DND-41 (cell line): ENCODE data around the gene ATP9B.
A peak's percentile ranks its signal among the peaks of the same experiment; 100 is the strongest.

ENCODE experiments used
- ATAC-seq: fragments of 200-7000 bp; cut with Tn5 transposase; 3 replicates; pipeline ENCODE4 v1.9.1; 2021; ENCODE audit warnings: low read depth; ENCODE audit not compliant: insufficient read depth
- DNase-seq: peaks from one replicate; pipeline ENCODE4 v3.0.0-alpha.2; 2020
- H2AFZ ChIP-seq: 2 replicates; pipeline ENCODE4 v1.6.0; 2012; ENCODE audit warnings: low read depth, low read length
- H3K27ac ChIP-seq: 2 replicates; pipeline ENCODE4 v1.5.1; 2012; ENCODE audit warnings: low read length, inconsistent platforms
- H3K27me3 ChIP-seq: fragments of 200-600 bp; sonication (generic); 2 replicates; pipeline ENCODE4 v1.6.0; 2012; ENCODE audit warnings: low read length, mild to moderate bottlenecking, inconsistent platforms; ENCODE audit not compliant: insufficient read depth, poor library complexity
- H3K36me3 ChIP-seq: 2 replicates; pipeline ENCODE4 v1.5.1; 2012; ENCODE audit warnings: low read length, inconsistent platforms; ENCODE audit not compliant: insufficient read depth
- H3K4me1 ChIP-seq: 2 replicates; pipeline ENCODE4 v1.5.1; 2012; ENCODE audit warnings: mild to moderate bottlenecking, low read length; ENCODE audit not compliant: insufficient read depth
- H3K4me2 ChIP-seq: 2 replicates; pipeline ENCODE4 v1.6.0; 2012; ENCODE audit warnings: mild to moderate bottlenecking, moderate library complexity, low read length, inconsistent platforms; ENCODE audit not compliant: insufficient read depth
- H3K4me3 ChIP-seq, 2 experiments: fragments of 200-600 bp in 1 of 2; shearing (Covaris generic) in 1 of 2; 2 replicates each; pipeline ENCODE4 v1.5.1; 2012 to 2016; ENCODE audit warnings: inconsistent platforms in 2 of 2, low read length in 2 of 2, mild to moderate bottlenecking in 2 of 2, low read depth in 1 of 2, moderate library complexity in 1 of 2
- H3K79me2 ChIP-seq: 2 replicates; pipeline ENCODE4 v1.6.0; 2012; ENCODE audit warnings: low read length, inconsistent platforms; ENCODE audit not compliant: insufficient read depth
- H3K9ac ChIP-seq: 2 replicates; pipeline ENCODE4 v1.6.0; 2012; ENCODE audit warnings: low read depth, mild to moderate bottlenecking, inconsistent platforms, low read length, moderate library complexity
- H3K9me3 ChIP-seq: 2 replicates; pipeline ENCODE4 v1.5.1; 2012; ENCODE audit warnings: low read length, moderate library complexity, mild to moderate bottlenecking, inconsistent platforms; ENCODE audit not compliant: insufficient read depth, severe bottlenecking
- H4K20me1 ChIP-seq: 2 replicates; pipeline ENCODE4 v1.6.0; 2012; ENCODE audit warnings: low read length; ENCODE audit not compliant: insufficient read depth
- EZH2 ChIP-seq: IDR thresholded peaks from 3 replicates; pipeline ENCODE4 v1.6.1; 2012; ENCODE audit warnings: borderline replicate concordance, low read depth, mild to moderate bottlenecking, moderate library complexity, low read length, inconsistent platforms; ENCODE audit not compliant: severe bottlenecking
- TF ChIP-seq, protein P1 (sequence below): IDR thresholded peaks from 2 replicates; pipeline ENCODE4 v1.5.1; 2012; ENCODE audit warnings: borderline replicate concordance, low read length, moderate library complexity, mild to moderate bottlenecking; ENCODE audit not compliant: poor library complexity, severe bottlenecking; ENCODE audit errors: extremely low read depth

ATP9B gene

DNA sequence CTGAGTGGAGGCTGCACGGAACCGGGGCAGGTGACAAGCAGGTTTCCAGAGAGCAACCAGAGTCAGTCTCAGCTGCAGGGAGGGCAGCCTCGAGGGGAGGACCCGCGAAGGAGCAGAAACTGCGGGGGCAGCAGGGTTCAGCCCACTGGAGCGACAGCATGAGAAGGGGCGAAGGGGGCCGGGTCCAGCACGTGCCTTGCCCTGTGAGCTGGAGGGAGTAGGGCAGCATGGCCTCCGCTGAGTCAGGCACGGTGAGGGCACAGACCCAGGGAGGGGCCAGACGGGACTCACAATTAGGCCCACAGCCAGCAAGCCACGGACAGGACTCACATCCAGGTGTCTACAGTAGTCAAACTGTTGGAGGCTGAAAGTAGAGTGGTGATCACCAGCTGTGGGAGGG lies 22.7 kb upstream of the ATP9B start:
- no peak for ATAC-seq
- no peak overlapping the region for H3K4me3 ChIP-seq
- H3K79me2 ChIP-seq = no peaks in the 10 kb centered on the region
- no peak overlapping the region for H3K9ac ChIP-seq
- no peak overlapping the region for H3K27ac ChIP-seq
- H3K4me1 ChIP-seq = no peaks in the 10 kb centered on the region
- no peaks in the 10 kb centered on the region for H3K36me3 ChIP-seq
- no peak for DNase-seq
- no peak overlapping the region for H2AFZ ChIP-seq
- no peaks in the 10 kb centered on the region for H3K27me3 ChIP-seq
- no peak overlapping the region for H3K4me2 ChIP-seq
- H3K9me3 ChIP-seq = no peaks in the 10 kb centered on the region
- no peak for TF ChIP-seq EZH2
- TF ChIP-seq, protein P1, sequence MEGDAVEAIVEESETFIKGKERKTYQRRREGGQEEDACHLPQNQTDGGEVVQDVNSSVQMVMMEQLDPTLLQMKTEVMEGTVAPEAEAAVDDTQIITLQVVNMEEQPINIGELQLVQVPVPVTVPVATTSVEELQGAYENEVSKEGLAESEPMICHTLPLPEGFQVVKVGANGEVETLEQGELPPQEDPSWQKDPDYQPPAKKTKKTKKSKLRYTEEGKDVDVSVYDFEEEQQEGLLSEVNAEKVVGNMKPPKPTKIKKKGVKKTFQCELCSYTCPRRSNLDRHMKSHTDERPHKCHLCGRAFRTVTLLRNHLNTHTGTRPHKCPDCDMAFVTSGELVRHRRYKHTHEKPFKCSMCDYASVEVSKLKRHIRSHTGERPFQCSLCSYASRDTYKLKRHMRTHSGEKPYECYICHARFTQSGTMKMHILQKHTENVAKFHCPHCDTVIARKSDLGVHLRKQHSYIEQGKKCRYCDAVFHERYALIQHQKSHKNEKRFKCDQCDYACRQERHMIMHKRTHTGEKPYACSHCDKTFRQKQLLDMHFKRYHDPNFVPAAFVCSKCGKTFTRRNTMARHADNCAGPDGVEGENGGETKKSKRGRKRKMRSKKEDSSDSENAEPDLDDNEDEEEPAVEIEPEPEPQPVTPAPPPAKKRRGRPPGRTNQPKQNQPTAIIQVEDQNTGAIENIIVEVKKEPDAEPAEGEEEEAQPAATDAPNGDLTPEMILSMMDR = no peak
- no peaks in the 10 kb centered on the region for H4K20me1 ChIP-seq

DNA sequence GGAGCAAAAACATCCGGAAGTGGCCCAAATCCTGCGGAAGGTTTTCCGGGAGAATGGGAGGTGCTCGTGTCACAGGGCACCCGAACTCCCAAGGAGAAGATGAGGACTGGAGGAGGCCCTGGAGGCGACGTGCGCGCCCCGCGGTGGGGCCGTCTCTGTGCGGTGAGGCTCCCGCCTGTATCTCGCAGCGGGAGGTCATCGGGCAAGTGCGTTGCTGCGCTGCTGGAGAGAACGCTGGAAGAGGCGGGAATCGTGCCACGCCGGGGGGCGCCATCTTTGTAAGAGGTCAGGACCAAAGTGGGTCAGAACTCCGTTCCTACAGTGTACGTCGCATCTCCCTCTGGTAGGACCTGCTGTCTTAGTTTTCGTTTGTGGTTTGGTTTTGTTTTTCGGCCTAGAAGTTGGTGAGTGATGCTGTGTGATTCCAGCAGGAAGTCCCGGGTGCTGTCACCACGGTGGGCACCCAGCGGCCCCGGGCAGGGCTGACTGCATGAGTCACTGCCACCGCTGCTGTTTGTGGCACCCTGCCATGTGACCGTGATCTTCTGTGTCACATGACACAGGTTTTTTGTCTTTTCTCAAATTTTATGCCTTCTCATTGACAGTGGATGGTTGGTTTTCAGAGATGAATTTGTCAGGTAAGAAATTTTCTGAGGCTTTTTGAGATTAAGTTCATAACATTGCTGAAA lies 21.5 kb upstream of the ATP9B start:
- no peak overlapping the region for H3K4me3 ChIP-seq
- TF ChIP-seq, protein P1 = no peak
- no peak for TF ChIP-seq EZH2
- no peak overlapping the region for H3K4me2 ChIP-seq
- H3K9me3 ChIP-seq = no peaks in the 10 kb centered on the region
- no peaks in the 10 kb centered on the region for H3K27me3 ChIP-seq
- no peaks in the 10 kb centered on the region for H3K4me1 ChIP-seq
- peak; percentile 59 for DNase-seq
- no peaks in the 10 kb centered on the region for H4K20me1 ChIP-seq
- no peak overlapping the region for H3K27ac ChIP-seq
- ATAC-seq = peak; percentile 91
- H3K79me2 ChIP-seq = no peaks in the 10 kb centered on the region
- no peaks in the 10 kb centered on the region for H3K36me3 ChIP-seq
- no peak overlapping the region for H2AFZ ChIP-seq
- H3K9ac ChIP-seq = no peak overlapping the region

DNA sequence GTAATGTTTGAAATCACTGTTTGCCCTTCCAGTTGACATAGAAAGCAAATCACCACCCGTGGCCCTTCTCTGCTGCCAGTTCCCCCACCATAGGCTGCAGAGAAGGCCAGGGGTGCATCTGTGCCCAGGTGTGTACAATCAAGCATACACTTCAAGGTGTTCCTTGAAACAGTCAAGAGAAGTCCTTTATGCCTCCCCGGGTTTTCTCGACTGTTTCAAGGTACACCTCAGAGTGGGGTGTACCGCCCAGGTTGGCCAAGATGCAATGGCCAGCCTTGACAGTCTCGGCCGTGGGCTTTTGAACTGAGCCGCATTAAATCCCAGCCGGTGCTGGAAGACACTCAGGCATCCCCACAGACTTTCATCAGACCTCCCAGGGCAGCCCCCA lies 21.0 kb upstream of the ATP9B start:
- no peak for ATAC-seq
- Histone ChIP-seq H3K9ac (no peak overlapping the region), H2AFZ (no peak overlapping the region), H3K4me2 (no peak overlapping the region), H3K27ac (no peak overlapping the region), H3K27me3 (no peaks in the 10 kb centered on the region), H3K9me3 (no peaks in the 10 kb centered on the region), H3K4me3 (no peak overlapping the region), H3K79me2 (no peaks in the 10 kb centered on the region), H3K36me3 (no peaks in the 10 kb centered on the region), H4K20me1 (no peaks in the 10 kb centered on the region), H3K4me1 (no peaks in the 10 kb centered on the region)
- TF ChIP-seq, protein P1 = no peak
- TF ChIP-seq EZH2 = no peak
- no peak for DNase-seq

DNA sequence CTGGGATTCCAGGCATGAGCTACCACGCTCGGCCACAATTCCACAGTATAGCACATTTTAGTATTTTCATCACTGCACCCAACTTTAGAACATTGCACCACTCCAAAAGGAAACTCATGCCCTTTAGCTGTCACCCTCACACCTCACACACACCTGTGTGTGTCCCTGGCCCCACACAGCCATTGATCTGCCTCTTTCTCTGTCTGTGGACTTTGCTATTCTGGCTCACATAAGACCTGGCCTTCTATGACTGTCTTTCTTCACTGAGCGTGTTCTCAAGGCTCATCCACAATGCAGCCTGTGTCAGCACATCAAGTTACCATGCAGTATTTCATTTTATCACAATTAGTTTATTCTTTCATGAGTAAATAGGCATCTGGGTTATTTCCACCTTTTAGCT lies 19.7 kb upstream of the ATP9B start:
- TF ChIP-seq EZH2 = no peak
- no peak overlapping the region for H3K4me3 ChIP-seq
- H3K9ac ChIP-seq = no peak overlapping the region
- DNase-seq (no peak), ATAC-seq (no peak)
- no peak overlapping the region for H2AFZ ChIP-seq
- no peaks in the 10 kb centered on the region for H3K9me3 ChIP-seq
- no peak overlapping the region for H3K4me2 ChIP-seq
- H3K36me3 ChIP-seq = no peaks in the 10 kb centered on the region
- no peaks in the 10 kb centered on the region for H3K4me1 ChIP-seq
- H4K20me1 ChIP-seq = no peaks in the 10 kb centered on the region
- H3K79me2 ChIP-seq = no peaks in the 10 kb centered on the region
- H3K27me3 ChIP-seq = no peaks in the 10 kb centered on the region
- no peak overlapping the region for H3K27ac ChIP-seq
